ENCODE measurements around the gene ADSS1.

GRCh38 chr14:104779776-104780512 lies 55.9 kb downstream of the ADSS1 start:
- TF ChIP-seq POLR2A (IDR thresholded peaks at IDR 0.05), result no peak
- TF ChIP-seq CTCF (IDR thresholded peaks at IDR 0.05), result no peak

All from Peyer's patch (tissue), 4 donors.